Prostate gland (tissue), 2 donors: Measurements from ENCODE around the gene ULK4. TPM values are rescaled to one million over a fixed set of nuclear protein-coding genes. Genes with fewer than 3 reads are reported as not detected.

Experiments used
- DNase-seq: peaks from one replicate; pipeline ENCODE4 v3.0.0-alpha.2; 2019; ENCODE audit warnings: low spot score
- H3K27ac ChIP-seq, 2 donors: fragments of 200-600 bp; sonication (generic); 2 replicates each; pipeline ENCODE4 v1.5.1; 2017 to 2019
- H3K27me3 ChIP-seq: fragments of 200-600 bp; sonication (generic); replicated peaks from 2 replicates; pipeline ENCODE4 v1.5.1; 2019; ENCODE audit not compliant: insufficient read depth
- H3K36me3 ChIP-seq, 2 donors: fragments of 200-600 bp; sonication (generic); 1 replicate in 1 of 2; 2 replicates in 1 of 2; pipeline versions ENCODE4 v1.5.1 to v1.8.1; 2017 to 2019
- H3K4me1 ChIP-seq: fragments of 200-600 bp; sonication (generic); replicated peaks from 2 replicates; pipeline ENCODE4 v1.5.1; 2019
- H3K4me3 ChIP-seq, 2 donors: fragments of 200-600 bp; sonication (generic); 2 replicates each; pipeline ENCODE4 v1.5.1; 2017 to 2019
- H3K9me3 ChIP-seq: fragments of 200-600 bp; sonication (generic); 2 replicates; pipeline ENCODE4 v1.5.1; 2017
- CTCF ChIP-seq, 4 experiments: fragments of 200-600 bp in 2 of 4; fragments of 450-650 bp in 2 of 4; sonication (generic) in 2 of 4; IDR thresholded peaks; 1 replicate in 3 of 4; 2 replicates in 1 of 4; pipeline ENCODE4 v1.5.1; 2016 to 2019; ENCODE audit warnings: antibody characterized with exemption in 4 of 4, mild to moderate bottlenecking in 2 of 4, moderate library complexity in 2 of 4
- POLR2A ChIP-seq: fragments of 450-650 bp; IDR thresholded peaks from one replicate; pipeline ENCODE4 v1.6.1; 2016; ENCODE audit warnings: antibody characterized with exemption, mild to moderate bottlenecking
- POLR2AphosphoS5 ChIP-seq: sonication (generic); formaldehyde crosslinking; IDR thresholded peaks from one replicate; pipeline ENCODE4 v1.6.1; 2017; ENCODE audit warnings: antibody characterized with exemption
- WGBS: methylation state at CpG from one replicate; pipeline ENCODE4 v1.1.5; 2018; 5-methylcytosine and 5-hydroxymethylcytosine counted together
- intact Hi-C: fragments of 100-400 bp; cut with DNase I; formaldehyde crosslinking; loops from one replicate; pipeline ENCODE4 v1.14.2; 2022
- total RNA-seq, 2 donors: library from RNA; depleted of rRNA; stranded (reverse); fragments of >200 nt; gene quantifications; one replicate each; pipeline ENCODE4 v1.1.0, GENCODE V29; 2016

ULK4 gene
- total RNA-seq, 2 donors from 2014 or later = 23.1 to 33.7 TPM

- Histone ChIP-seq H3K4me1 (no peaks in the 10 kb centered on the region), H3K36me3 (no peaks in the 10 kb centered on the region), H3K27ac (no peak overlapping the region), H3K27me3 (no peaks in the 10 kb centered on the region), H3K9me3 (no peaks in the 10 kb centered on the region), H3K4me3 (no peak overlapping the region)
- DNase-seq = no peak
- intact Hi-C loops = no loop called here
- TF ChIP-seq POLR2A (no peak), POLR2AphosphoS5 (no peak), CTCF (IDR thresholded peaks at IDR 0.05) (no peak)
- WGBS = 63% methylated on average over 5 of the region's 5 CpGs
Observed at GRCh38 chr3:41362638-41363559, 599.0 kb downstream of the ULK4 start.

GRCh38 chr3:41357271-41357670 lies 604.6 kb downstream of the ULK4 start:
- 75% methylated on average over 9 of the region's 9 CpGs for WGBS
- no peak for DNase-seq
- no peaks in the 10 kb centered on the region for H3K9me3 ChIP-seq
- H3K4me1 ChIP-seq = no peaks in the 10 kb centered on the region
- no peaks in the 10 kb centered on the region for H3K36me3 ChIP-seq
- H3K4me3 ChIP-seq = no peak overlapping the region
- intact Hi-C loops = no loop called here
- H3K27me3 ChIP-seq = no peaks in the 10 kb centered on the region
- H3K27ac ChIP-seq = no peak overlapping the region
- TF ChIP-seq CTCF (IDR thresholded peaks at IDR 0.05) (no peak), POLR2AphosphoS5 (no peak), POLR2A (no peak)

GRCh38 chr3:41356775-41357174 lies 605.1 kb downstream of the ULK4 start:
- Histone ChIP-seq H3K9me3 (no peaks in the 10 kb centered on the region), H3K27ac (no peak overlapping the region), H3K4me1 (no peaks in the 10 kb centered on the region), H3K27me3 (no peaks in the 10 kb centered on the region), H3K36me3 (no peaks in the 10 kb centered on the region), H3K4me3 (no peak overlapping the region)
- 76% methylated on average over 2 of the region's 2 CpGs for WGBS
- intact Hi-C loops = no loop called here
- TF ChIP-seq CTCF (IDR thresholded peaks at IDR 0.05) = no peak
- no peak for TF ChIP-seq POLR2A
- no peak for TF ChIP-seq POLR2AphosphoS5
- no peak for DNase-seq

GRCh38 chr3:41352510-41352909 lies 609.4 kb downstream of the ULK4 start:
- intact Hi-C loops = no loop called here
- H3K4me3 ChIP-seq = no peak overlapping the region
- no peaks in the 10 kb centered on the region for H3K9me3 ChIP-seq
- H3K27me3 ChIP-seq = no peaks in the 10 kb centered on the region
- DNase-seq = no peak
- H3K4me1 ChIP-seq = no peaks in the 10 kb centered on the region
- 88% methylated on average over 3 of the region's 3 CpGs for WGBS
- H3K36me3 ChIP-seq = no peaks in the 10 kb centered on the region
- H3K27ac ChIP-seq = no peak overlapping the region
- TF ChIP-seq POLR2A (no peak), CTCF (IDR thresholded peaks at IDR 0.05) (no peak), POLR2AphosphoS5 (no peak)

GRCh38 chr3:41350441-41350840 lies 611.5 kb downstream of the ULK4 start:
- intact Hi-C loops = no loop called here
- Histone ChIP-seq H3K36me3 (no peaks in the 10 kb centered on the region), H3K27me3 (no peaks in the 10 kb centered on the region), H3K4me1 (no peaks in the 10 kb centered on the region), H3K9me3 (no peaks in the 10 kb centered on the region), H3K4me3 (no peak overlapping the region), H3K27ac (no peak overlapping the region)
- TF ChIP-seq POLR2AphosphoS5 = no peak
- no peak for TF ChIP-seq POLR2A
- no peak for TF ChIP-seq CTCF (IDR thresholded peaks at IDR 0.05)
- no peak for DNase-seq
- 73% methylated on average over 2 of the region's 2 CpGs for WGBS
